Trophoblast cell (in vitro differentiated cells and primary cell): ENCODE results near the gene TNFRSF25.
"Not testable (repeated sequence)": the region's sequence is repeated elsewhere in the genome, so short reads cannot be mapped to it uniquely, and the experiment has no call there.

ENCODE experiments used
- DNase-seq, 2 donors: peaks; one replicate each; pipeline ENCODE4 v3.0.0-alpha.2; 2016
- H2AFZ ChIP-seq: 2 replicates; pipeline ENCODE4 v1.6.1; 2013; ENCODE audit warnings: low read length, moderate library complexity, mild to moderate bottlenecking; ENCODE audit not compliant: insufficient read depth, poor library complexity
- H2AK5ac ChIP-seq: 2 replicates; pipeline ENCODE4 v1.6.1; 2013; ENCODE audit warnings: mild to moderate bottlenecking, low read length
- H2BK120ac ChIP-seq: 2 replicates; pipeline ENCODE4 v1.6.1; 2013; ENCODE audit warnings: low read length, mild to moderate bottlenecking, moderate library complexity; ENCODE audit not compliant: insufficient read depth, poor library complexity
- H2BK12ac ChIP-seq: 2 replicates; pipeline ENCODE4 v1.6.1; 2013; ENCODE audit warnings: mild to moderate bottlenecking, low read length, moderate library complexity
- H2BK5ac ChIP-seq: 2 replicates; pipeline ENCODE4 v1.6.1; 2013; ENCODE audit warnings: low read length, low read depth, moderate library complexity, mild to moderate bottlenecking; ENCODE audit not compliant: poor library complexity
- H3K14ac ChIP-seq: 2 replicates; pipeline ENCODE4 v1.6.1; 2013; ENCODE audit warnings: mild to moderate bottlenecking, low read length
- H3K18ac ChIP-seq: 2 replicates; pipeline ENCODE4 v1.6.1; 2013; ENCODE audit warnings: mild to moderate bottlenecking, low read length
- H3K23ac ChIP-seq: 2 replicates; pipeline ENCODE4 v1.6.1; 2013; ENCODE audit warnings: low read length
- H3K27ac ChIP-seq: 2 replicates; pipeline ENCODE4 v1.5.1; 2013; ENCODE audit warnings: low read depth, mild to moderate bottlenecking, inconsistent platforms, low read length, moderate library complexity
- H3K27me3 ChIP-seq: 2 replicates; pipeline ENCODE4 v1.6.1; 2013; ENCODE audit warnings: inconsistent platforms, mild to moderate bottlenecking, low read length, moderate library complexity; ENCODE audit not compliant: insufficient read depth
- H3K36me3 ChIP-seq, 2 experiments: 1 replicate in 1 of 2; 2 replicates in 1 of 2; pipeline ENCODE4 v1.6.1; 2013; ENCODE audit warnings: low read length in 2 of 2, mild to moderate bottlenecking in 2 of 2, moderate library complexity in 1 of 2; ENCODE audit not compliant: insufficient read depth in 2 of 2, control insufficient read depth in 1 of 2
- H3K4ac ChIP-seq: 2 replicates; pipeline ENCODE4 v1.6.1; 2013; ENCODE audit warnings: low read depth, mild to moderate bottlenecking, low read length, moderate library complexity
- H3K4me1 ChIP-seq, 2 experiments: 1 replicate in 1 of 2; 2 replicates in 1 of 2; pipeline ENCODE4 v1.6.1; 2013; ENCODE audit warnings: low read length in 2 of 2, mild to moderate bottlenecking in 2 of 2, moderate library complexity in 1 of 2; ENCODE audit not compliant: insufficient read depth in 2 of 2, control insufficient read depth in 1 of 2
- H3K4me2 ChIP-seq: 2 replicates; pipeline ENCODE4 v1.6.1; 2013; ENCODE audit warnings: inconsistent platforms, mild to moderate bottlenecking, low read length, moderate library complexity
- H3K4me3 ChIP-seq: 2 replicates; pipeline ENCODE4 v1.5.1; 2013; ENCODE audit warnings: mild to moderate bottlenecking, low read depth, low read length, inconsistent platforms
- H3K79me1 ChIP-seq: one replicate; pipeline ENCODE4 v1.6.1; 2013; ENCODE audit warnings: low read length
- H3K79me2 ChIP-seq: 2 replicates; pipeline ENCODE4 v1.6.1; 2013; ENCODE audit warnings: low read length, mild to moderate bottlenecking; ENCODE audit not compliant: control insufficient read depth, insufficient read depth, poor library complexity
- H3K9ac ChIP-seq: 2 replicates; pipeline ENCODE4 v1.6.1; 2013; ENCODE audit warnings: mild to moderate bottlenecking, low read length
- H3K9me3 ChIP-seq: 2 replicates; pipeline ENCODE4 v1.6.1; 2013; ENCODE audit warnings: low read depth, mild to moderate bottlenecking, control low read depth, inconsistent platforms, low read length; ENCODE audit not compliant: insufficient read depth
- H4K12ac ChIP-seq: 2 replicates; pipeline ENCODE4 v1.6.1; 2013; ENCODE audit warnings: low read depth, mild to moderate bottlenecking, low read length, moderate library complexity
- H4K8ac ChIP-seq: 2 replicates; pipeline ENCODE4 v1.6.1; 2013; ENCODE audit warnings: low read depth, mild to moderate bottlenecking, low read length, moderate library complexity
- H4K91ac ChIP-seq: one replicate; pipeline ENCODE4 v1.6.1; 2013; ENCODE audit warnings: low read depth, mild to moderate bottlenecking, low read length, moderate library complexity
- WGBS: extraction: QIAGEN DNeasy Blood & Tissue Kit; methylation state at CpG from one replicate; pipeline ENCODE4 v1.1.7; 2013; ENCODE audit warnings: missing lambda C conversion rate; ENCODE audit not compliant: insufficient read length, insufficient coverage; ENCODE audit errors: extremely low coverage; 5-methylcytosine and 5-hydroxymethylcytosine counted together

TNFRSF25 gene

DNA sequence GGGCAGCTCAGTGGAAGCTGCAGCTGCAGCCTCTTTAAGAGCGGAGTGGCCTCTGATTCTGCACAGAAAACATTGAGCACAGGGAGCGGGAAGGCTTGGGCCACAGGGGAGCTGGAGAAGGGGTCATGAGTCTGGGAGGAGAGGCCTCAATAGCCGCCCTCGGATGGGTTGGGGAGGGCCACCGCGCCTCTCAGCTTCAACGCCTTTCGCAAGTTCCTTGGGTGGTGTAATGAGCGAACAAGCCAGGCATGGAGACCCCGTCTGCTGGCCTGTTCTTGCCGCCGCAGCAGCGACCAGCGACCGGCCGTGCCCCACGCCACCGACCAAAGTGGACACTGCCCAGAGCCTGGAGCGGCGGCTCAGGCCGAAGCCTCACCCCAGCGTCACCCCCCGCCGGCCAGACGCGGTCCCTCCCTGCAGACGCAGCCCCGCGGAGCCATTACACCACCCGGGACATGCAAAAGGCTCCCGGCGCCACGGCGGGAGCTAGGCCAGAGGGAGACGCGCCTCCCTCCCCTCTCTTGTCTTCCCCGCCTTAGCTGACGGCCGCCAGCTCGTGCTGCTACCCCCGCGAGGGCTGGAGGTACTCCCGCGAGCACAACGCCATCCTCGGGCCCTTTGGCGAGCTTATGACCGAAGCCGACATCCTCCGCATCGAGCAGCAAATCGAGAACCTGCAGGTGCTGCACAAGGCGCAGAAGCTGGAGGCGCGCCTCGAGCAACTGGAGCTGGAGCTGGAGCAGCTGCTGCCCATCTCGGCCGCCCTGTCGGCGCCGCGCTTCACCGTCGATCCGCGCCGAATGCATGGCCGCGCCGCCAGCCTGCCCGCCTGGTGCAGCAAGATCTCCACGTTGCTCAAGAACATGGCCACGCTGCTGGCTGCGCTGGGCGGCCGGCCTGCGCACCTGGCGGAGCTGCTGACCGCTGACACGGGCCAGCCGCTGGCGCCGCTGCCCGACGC lies 11.8 kb downstream of the TNFRSF25 start:
- not testable (repeated sequence) for H2AFZ ChIP-seq, H3K4me1 ChIP-seq, H4K91ac ChIP-seq, H3K9ac ChIP-seq, H3K79me2 ChIP-seq, H2BK5ac ChIP-seq, H3K79me1 ChIP-seq, H3K4ac ChIP-seq, H3K4me2 ChIP-seq, H3K9me3 ChIP-seq, H3K36me3 ChIP-seq, H3K18ac ChIP-seq, H3K4me3 ChIP-seq, H3K14ac ChIP-seq, H4K8ac ChIP-seq, H3K27me3 ChIP-seq, H3K23ac ChIP-seq, H4K12ac ChIP-seq, H3K27ac ChIP-seq, H2BK12ac ChIP-seq, H2AK5ac ChIP-seq, H2BK120ac ChIP-seq
- DNase-seq = peak; percentile 12 to 45
- WGBS = no CpG with 5 or more reads among the region's 85 CpGs

DNA sequence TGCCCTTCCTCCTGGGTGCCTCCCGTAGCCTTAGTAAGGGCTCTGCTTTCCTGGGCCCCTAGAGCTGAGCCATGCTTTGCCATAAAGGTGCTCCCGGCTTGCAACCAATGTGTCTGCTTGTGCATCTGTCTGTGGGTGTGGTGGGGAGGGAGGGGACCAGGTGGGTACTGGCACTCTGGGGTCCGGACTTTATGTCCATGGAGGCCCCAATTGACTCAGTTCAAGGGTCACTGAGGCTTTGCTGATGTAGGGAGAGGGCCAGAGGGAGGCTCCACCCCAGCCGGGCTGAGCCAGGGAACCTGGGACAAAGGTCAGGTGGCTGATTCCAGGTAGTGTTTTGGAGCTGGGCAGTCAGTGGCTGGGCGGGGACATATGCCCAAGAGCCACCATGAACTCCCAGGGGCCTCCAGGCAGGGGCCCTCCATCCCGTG lies 15.0 kb downstream of the TNFRSF25 start:
- H3K79me2 ChIP-seq = no peaks in the 10 kb centered on the region
- H3K79me1 ChIP-seq = no peaks in the 10 kb centered on the region
- H3K27ac ChIP-seq = no peak overlapping the region
- H3K27me3 ChIP-seq = peaks cover 21% of the 10 kb centered on the region
- H2AFZ ChIP-seq = no peak overlapping the region
- H4K12ac ChIP-seq = no peak overlapping the region
- no peak overlapping the region for H3K4ac ChIP-seq
- no peak overlapping the region for H3K4me2 ChIP-seq
- no peak overlapping the region for H4K8ac ChIP-seq
- no peak overlapping the region for H3K4me3 ChIP-seq
- no peak overlapping the region for H3K14ac ChIP-seq
- WGBS = no CpG with 5 or more reads among the region's 6 CpGs
- no peak overlapping the region for H3K23ac ChIP-seq
- H2BK12ac ChIP-seq = no peak overlapping the region
- H3K9ac ChIP-seq = no peak overlapping the region
- DNase-seq = no peak
- no peak overlapping the region for H2BK120ac ChIP-seq
- H2BK5ac ChIP-seq = no peak overlapping the region
- H3K9me3 ChIP-seq = peaks cover 2% of the 10 kb centered on the region
- no peak overlapping the region for H2AK5ac ChIP-seq
- peaks cover 4 to 13% of the 10 kb centered on the region in 2 experiments for H3K4me1 ChIP-seq
- H4K91ac ChIP-seq = no peak overlapping the region
- H3K36me3 ChIP-seq = no peaks in the 10 kb centered on the region
- H3K18ac ChIP-seq = no peak overlapping the region

DNA sequence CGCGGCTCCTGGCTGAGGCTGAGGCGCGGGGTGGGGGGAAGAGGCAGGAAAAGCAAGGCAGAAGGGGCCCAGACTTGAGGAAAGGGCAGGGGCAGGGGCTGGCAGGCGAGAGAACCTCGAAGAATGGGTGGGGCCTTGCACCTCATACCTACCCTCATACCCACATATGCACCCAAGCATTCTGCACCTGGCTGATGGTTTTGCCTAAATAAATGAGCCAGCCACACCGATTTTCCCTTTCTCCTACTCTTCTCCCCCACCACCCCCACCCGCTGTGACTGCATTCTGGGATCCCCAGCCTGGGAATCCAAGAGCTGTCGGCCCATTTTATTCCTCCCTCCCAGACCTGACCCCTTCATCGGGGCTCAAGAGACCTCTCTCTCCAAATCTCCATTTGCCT lies 15.5 kb downstream of the TNFRSF25 start:
- not testable (repeated sequence) for H3K18ac ChIP-seq

DNA sequence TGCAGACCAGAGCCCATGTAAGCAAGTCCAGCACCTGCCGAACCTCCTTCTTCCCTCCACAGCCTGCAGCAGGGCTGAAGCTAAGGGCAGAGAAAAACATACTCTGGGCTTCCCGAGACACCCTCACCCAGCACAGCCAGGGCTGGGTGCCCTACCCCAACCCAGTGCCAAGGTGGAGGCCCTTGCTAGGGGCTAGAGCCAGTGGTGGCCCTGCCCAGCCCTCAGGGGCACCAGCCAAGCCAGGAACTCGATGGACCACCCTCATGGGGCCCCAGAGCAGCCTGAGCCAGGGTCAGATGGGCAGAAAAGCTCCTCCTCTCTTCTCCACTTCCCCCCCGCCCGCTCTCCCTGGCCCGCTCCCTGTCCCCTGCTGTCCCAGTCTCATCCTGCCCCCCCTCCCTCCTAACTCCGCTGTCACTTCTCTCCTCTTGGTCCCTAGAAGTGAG lies 15.9 kb downstream of the TNFRSF25 start:
- no peak overlapping the region for H3K27ac ChIP-seq
- no peak overlapping the region for H3K14ac ChIP-seq
- H4K12ac ChIP-seq = no peak overlapping the region
- no peak overlapping the region for H2BK5ac ChIP-seq
- H3K79me2 ChIP-seq = no peaks in the 10 kb centered on the region
- H3K79me1 ChIP-seq = no peaks in the 10 kb centered on the region
- no peak overlapping the region for H3K18ac ChIP-seq
- H3K4me2 ChIP-seq = no peak overlapping the region
- no peak overlapping the region for H2BK12ac ChIP-seq
- WGBS = no CpG with 5 or more reads among the region's 7 CpGs
- no peaks in the 10 kb centered on the region for H3K36me3 ChIP-seq
- no peak overlapping the region for H3K4ac ChIP-seq
- no peaks in the 10 kb centered on the region for H3K9me3 ChIP-seq
- H2AK5ac ChIP-seq = no peak overlapping the region
- no peak overlapping the region for H2BK120ac ChIP-seq
- no peak overlapping the region for H3K9ac ChIP-seq
- H3K27me3 ChIP-seq = peaks cover 21% of the 10 kb centered on the region
- no peak for DNase-seq
- peaks cover 4 to 13% of the 10 kb centered on the region in 2 experiments for H3K4me1 ChIP-seq
- no peak overlapping the region for H3K4me3 ChIP-seq
- no peak overlapping the region for H4K8ac ChIP-seq
- H2AFZ ChIP-seq = no peak overlapping the region
- H3K23ac ChIP-seq = no peak overlapping the region
- no peak overlapping the region for H4K91ac ChIP-seq

More for the DNA sequence above, 15.5 kb downstream of the TNFRSF25 start:
- H3K27ac ChIP-seq, H2BK12ac ChIP-seq, H3K23ac ChIP-seq, H3K9me3 ChIP-seq, H3K4ac ChIP-seq, H3K36me3 ChIP-seq, H3K4me2 ChIP-seq, H3K79me2 ChIP-seq, H2AK5ac ChIP-seq, H3K14ac ChIP-seq, H4K8ac ChIP-seq, H4K12ac ChIP-seq, H4K91ac ChIP-seq, H3K9ac ChIP-seq, H2AFZ ChIP-seq, H2BK120ac ChIP-seq, DNase-seq, H2BK5ac ChIP-seq, H3K79me1 ChIP-seq, H3K4me3 ChIP-seq: not testable (repeated sequence)
- peaks cover 21% of the 10 kb centered on the region for H3K27me3 ChIP-seq
- peaks cover 4 to 13% of the 10 kb centered on the region in 2 experiments for H3K4me1 ChIP-seq
- WGBS = no CpG with 5 or more reads among the region's 10 CpGs
